K562 (cell line): ENCODE measurements around the gene ZNF837. TPM values are rescaled to one million over a fixed set of nuclear protein-coding genes. Genes with fewer than 3 reads are reported as not detected.

ENCODE experiments used
- ELF4 ChIP-seq: fragments of 450-650 bp; formaldehyde crosslinking; IDR thresholded peaks from 2 replicates; pipeline ENCODE4 v1.4.0; 2022; ENCODE audit warnings: missing genetic modification characterization
- ELK3 ChIP-seq: fragments of 450-650 bp; formaldehyde crosslinking; IDR thresholded peaks from 2 replicates; pipeline ENCODE4 v1.4.0; 2020; ENCODE audit warnings: mild to moderate bottlenecking
- MYC ChIP-seq, 2 experiments: fragments of 250-450 bp in 1 of 2; sonication (Bioruptor Pico) in 1 of 2; IDR thresholded peaks; 2 replicates each; pipeline versions ENCODE4 v1.5.1 to v1.6.1; 2012 to 2021; ENCODE audit warnings: low read depth in 2 of 2, borderline replicate concordance in 1 of 2, improper control_type of control experiment in 1 of 2, low read length in 1 of 2, mild to moderate bottlenecking in 1 of 2, moderate library complexity in 1 of 2
- MYNN ChIP-seq, 2 experiments: sonication (generic); formaldehyde crosslinking in 1 of 2; IDR thresholded peaks; 2 replicates each; pipeline versions ENCODE4 v1.5.0 to v1.6.1; 2016 to 2020; ENCODE audit warnings: antibody characterized with exemption in 1 of 2, missing genetic modification reagents in 1 of 2
- SLC30A9 ChIP-seq: fragments of 250-450 bp; sonication (Bioruptor Pico); IDR thresholded peaks from 2 replicates; pipeline ENCODE4 v1.8.0; 2022; ENCODE audit warnings: mild to moderate bottlenecking, moderate library complexity
- SP1 ChIP-seq: sonication (generic); formaldehyde crosslinking; IDR thresholded peaks from 2 replicates; pipeline ENCODE4 v1.8.1; 2022; ENCODE audit warnings: mild to moderate bottlenecking, missing genetic modification reagents
- ZBTB7A ChIP-seq: IDR thresholded peaks from 2 replicates; pipeline ENCODE4 v1.6.1; 2011; ENCODE audit warnings: low read depth, mild to moderate bottlenecking, low read length, moderate library complexity, borderline replicate concordance; ENCODE audit not compliant: control insufficient read depth
- ZFP30 ChIP-seq: fragments of 250-450 bp; sonication (Bioruptor Pico); IDR thresholded peaks from 2 replicates; pipeline ENCODE4 v1.8.0; 2022; ENCODE audit warnings: moderate library complexity, mild to moderate bottlenecking, inconsistent platforms, borderline replicate concordance
- ZNF609 ChIP-seq: sonication (generic); formaldehyde crosslinking; IDR thresholded peaks from 2 replicates; pipeline ENCODE4 v1.8.1; 2023; ENCODE audit warnings: missing genetic modification reagents, mild to moderate bottlenecking, borderline replicate concordance
- polyA plus RNA-seq, 8 experiments: library from polyadenylated mRNA; depleted of rRNA in 4 of 8; stranded (reverse) in 5 of 8; unstranded in 3 of 8; fragments of >200 nt; fragmentation: Nextera tagmentation in 2 of 8; fragmentation: Illumina TruSeq in 1 of 8; extraction: Ambion mirVana in 2 of 8; extraction: Trizol in 1 of 8; gene quantifications; 2 replicates each; pipeline versions ENCODE4 v1.2.1 to v1.2.3, GENCODE V29; 2011 to 2014; ENCODE audit warnings: inconsistent platforms in 1 of 8, missing spikeins in 1 of 8
- total RNA-seq, 7 experiments: library from RNA; depleted of rRNA in 6 of 7; stranded (reverse); fragments of >200 nt in 6 of 7; fragmentation: Illumina TruSeq in 2 of 7; extraction: Trizol in 2 of 7; gene quantifications; 2 replicates each; pipeline versions ENCODE4 v1.2.1 to v1.2.3, GENCODE V29; 2011 to 2021; ENCODE audit warnings: low replicate concordance in 1 of 7
- TF ChIP-seq, protein P1 (sequence below): sonication (generic); formaldehyde crosslinking; IDR thresholded peaks from 2 replicates; pipeline ENCODE4 v1.8.0; 2022; ENCODE audit warnings: mild to moderate bottlenecking, missing genetic modification reagents
- TF ChIP-seq, protein P2 (sequence below), 2 experiments: fragments of 450-650 bp; IDR thresholded peaks; 2 replicates each; pipeline ENCODE4 v1.6.1; 2016
- TF ChIP-seq, protein P3 (sequence below): IDR thresholded peaks from 3 replicates; pipeline ENCODE4 v1.6.1; 2011; ENCODE audit warnings: borderline replicate concordance, mild to moderate bottlenecking; ENCODE audit not compliant: insufficient read length, insufficient read depth

Gene ZNF837
- total and polyA plus RNA-seq, 9 of the 15 experiments (the other 6 are each of a cell fraction or from before 2014, with no cell fraction given), result 0.11 to 2.1 (median 0.57) TPM; not detected in 4

DNA sequence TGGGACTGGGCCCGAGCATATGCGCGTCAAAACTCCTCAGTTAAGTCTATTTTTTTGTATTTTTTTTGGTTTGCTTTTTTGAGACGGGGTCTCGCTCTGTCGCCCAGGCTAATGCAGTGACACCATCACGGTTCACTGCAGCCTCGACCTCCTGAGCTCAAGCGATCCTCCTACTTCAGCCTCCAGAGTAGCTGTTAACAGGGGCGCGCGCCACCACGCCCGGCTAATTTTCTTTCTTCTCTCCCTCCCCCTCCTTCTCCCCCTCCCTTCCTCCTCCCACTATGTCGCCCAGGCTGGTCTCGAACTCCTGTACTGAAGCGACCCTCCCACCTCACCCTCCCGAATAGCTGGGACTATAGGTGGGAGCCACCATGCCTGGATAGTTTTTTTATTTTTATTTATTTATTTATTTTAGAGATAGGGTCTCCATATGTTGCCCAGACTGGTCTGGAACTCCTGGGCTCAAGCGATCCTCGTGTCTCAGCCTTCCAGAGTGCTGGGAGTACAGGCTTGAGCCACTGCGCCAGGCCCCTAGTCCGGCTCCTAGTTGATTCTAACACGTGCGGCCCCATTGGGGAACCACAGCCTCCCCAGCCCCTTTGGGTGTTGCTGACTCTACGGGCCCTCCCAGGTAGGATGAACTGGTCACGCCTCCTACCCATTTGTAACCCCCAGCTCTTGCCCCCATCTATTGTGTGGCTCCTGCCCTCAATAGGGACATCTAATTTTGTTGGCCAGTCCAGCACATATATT is 806 bp upstream of the ZNF837 start (continued):
- TF ChIP-seq MYC (IDR thresholded peaks at IDR 0.05; ENCODE audit: low read depth, low read length) (0 out of 2 replicates have a peak, but pooled peaks have one; percentile 12), MYC (CRISPR knock-in tag; IDR thresholded peaks at IDR 0.05; ENCODE audit: borderline replicate concordance, low read depth) (0 out of 2 replicates have a peak, but pooled peaks have one; percentile 30), ELF4 (CRISPR knock-in tag) (0 out of 2 replicates have a peak, but pooled peaks have one; percentile 1), ZBTB7A (peak; percentile 11; the same call in 1 of the 2 replicates), ZNF609 (CRISPR knock-in tag) (no peak), SLC30A9 (CRISPR knock-in tag) (no peak), SP1 (CRISPR knock-in tag) (no peak), ZFP30 (no peak), MYNN (IDR thresholded peaks at IDR 0.05) (no peak), MYNN (CRISPR knock-in tag; IDR thresholded peaks at IDR 0.05) (no peak), ELK3 (CRISPR knock-in tag) (no peak)
- TF ChIP-seq, protein P1, sequence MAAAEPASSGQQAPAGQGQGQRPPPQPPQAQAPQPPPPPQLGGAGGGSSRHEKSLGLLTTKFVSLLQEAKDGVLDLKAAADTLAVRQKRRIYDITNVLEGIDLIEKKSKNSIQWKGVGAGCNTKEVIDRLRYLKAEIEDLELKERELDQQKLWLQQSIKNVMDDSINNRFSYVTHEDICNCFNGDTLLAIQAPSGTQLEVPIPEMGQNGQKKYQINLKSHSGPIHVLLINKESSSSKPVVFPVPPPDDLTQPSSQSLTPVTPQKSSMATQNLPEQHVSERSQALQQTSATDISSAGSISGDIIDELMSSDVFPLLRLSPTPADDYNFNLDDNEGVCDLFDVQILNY (CRISPR knock-in tag), result no peak
- TF ChIP-seq, protein P2, sequence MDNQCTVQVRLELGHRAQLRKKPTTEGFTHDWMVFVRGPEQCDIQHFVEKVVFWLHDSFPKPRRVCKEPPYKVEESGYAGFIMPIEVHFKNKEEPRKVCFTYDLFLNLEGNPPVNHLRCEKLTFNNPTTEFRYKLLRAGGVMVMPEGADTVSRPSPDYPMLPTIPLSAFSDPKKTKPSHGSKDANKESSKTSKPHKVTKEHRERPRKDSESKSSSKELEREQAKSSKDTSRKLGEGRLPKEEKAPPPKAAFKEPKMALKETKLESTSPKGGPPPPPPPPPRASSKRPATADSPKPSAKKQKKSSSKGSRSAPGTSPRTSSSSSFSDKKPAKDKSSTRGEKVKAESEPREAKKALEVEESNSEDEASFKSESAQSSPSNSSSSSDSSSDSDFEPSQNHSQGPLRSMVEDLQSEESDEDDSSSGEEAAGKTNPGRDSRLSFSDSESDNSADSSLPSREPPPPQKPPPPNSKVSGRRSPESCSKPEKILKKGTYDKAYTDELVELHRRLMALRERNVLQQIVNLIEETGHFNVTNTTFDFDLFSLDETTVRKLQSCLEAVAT (IDR thresholded peaks at IDR 0.05), result 0 out of 4 replicates have a peak, but pooled peaks of 1 of the 2 experiments have one; percentile 48
- TF ChIP-seq, protein P3, sequence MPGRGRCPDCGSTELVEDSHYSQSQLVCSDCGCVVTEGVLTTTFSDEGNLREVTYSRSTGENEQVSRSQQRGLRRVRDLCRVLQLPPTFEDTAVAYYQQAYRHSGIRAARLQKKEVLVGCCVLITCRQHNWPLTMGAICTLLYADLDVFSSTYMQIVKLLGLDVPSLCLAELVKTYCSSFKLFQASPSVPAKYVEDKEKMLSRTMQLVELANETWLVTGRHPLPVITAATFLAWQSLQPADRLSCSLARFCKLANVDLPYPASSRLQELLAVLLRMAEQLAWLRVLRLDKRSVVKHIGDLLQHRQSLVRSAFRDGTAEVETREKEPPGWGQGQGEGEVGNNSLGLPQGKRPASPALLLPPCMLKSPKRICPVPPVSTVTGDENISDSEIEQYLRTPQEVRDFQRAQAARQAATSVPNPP, result no peak
